ENCODE data around the gene BCL7A. TPM values are rescaled to one million over a fixed set of nuclear protein-coding genes. Genes with fewer than 3 reads are reported as not detected.

BCL7A gene
- total RNA-seq (ENCODE audit: low replicate concordance), result 4.8 and 5.0 TPM in 2 replicates

GRCh38 chr12:122021822-122022392 is at the start of gene BCL7A:
Gene BCL7A, plus strand, starts transcription at chr12:122021884. Its CDS starts 208 bp downstream, at chr12:122022092.

DNA sequence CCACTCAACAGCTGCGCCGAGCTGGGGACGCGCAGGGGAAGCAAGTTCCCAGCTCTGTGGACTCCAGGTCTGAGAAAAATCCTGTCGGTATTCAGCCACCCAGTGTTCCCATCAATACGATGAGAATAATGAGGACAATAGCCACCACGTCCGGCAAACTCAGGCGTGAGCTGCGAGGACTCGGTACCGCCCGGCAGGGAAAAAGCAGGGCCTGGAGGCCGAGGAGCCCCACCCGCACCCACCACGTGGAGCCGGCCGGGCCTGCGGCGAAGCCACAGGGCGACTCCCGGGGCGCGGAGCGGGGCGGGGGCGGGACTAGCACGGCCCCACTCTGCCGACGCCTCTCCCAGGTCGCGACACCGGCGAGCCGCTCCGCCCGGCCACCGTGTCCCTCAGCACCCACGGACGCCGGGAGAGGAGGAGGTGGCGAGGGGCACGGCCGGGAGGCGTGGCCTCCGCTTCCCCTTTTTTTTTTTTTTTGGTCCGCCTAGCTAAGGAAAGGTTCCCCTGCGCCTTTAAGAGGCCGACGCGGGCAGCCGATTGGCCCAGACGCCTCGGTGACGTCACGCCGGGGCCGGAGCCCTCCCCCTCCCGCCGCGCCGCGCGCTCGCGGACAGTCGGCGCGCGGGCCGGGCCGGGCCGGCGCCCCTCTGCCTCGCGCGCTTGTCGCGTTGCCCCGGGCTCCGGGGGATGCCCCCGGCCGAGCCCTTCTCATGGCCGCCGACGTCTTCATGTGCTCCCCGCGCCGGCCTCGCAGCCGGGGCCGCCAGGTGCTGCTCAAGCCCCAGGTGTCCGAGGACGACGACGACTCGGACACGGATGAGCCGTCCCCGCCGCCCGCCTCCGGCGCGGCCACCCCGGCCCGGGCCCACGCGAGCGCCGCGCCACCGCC is 56.7 kb downstream of the BCL7A start, which contains the start of gene MLXIP:
MLXIP (plus strand) TSS at position 616 of the 892 bp plus-strand sequence; CDS start at position 714, 98 bp downstream.

Other genes with a start within 250 kb of the BCL7A start
- 0.82 and 2.4 TPM in 2 replicates for gene RHOF, start 228.2 kb upstream of the BCL7A start, total RNA-seq (ENCODE audit: low replicate concordance)
- 1.5 and 1.6 TPM in 2 replicates for gene SETD1B, start 217.9 kb upstream of the BCL7A start, total RNA-seq (ENCODE audit: low replicate concordance)
- gene HPD, start 163.0 kb upstream of the BCL7A start, total RNA-seq (ENCODE audit: low replicate concordance), result 0.15 and 1.1 TPM in 2 replicates
- gene PSMD9, start 133.1 kb upstream of the BCL7A start, total RNA-seq (ENCODE audit: low replicate concordance), result 122 and 150 TPM in 2 replicates
- 1.5 and 2.3 TPM in 2 replicates for gene CFAP251, start 103.3 kb upstream of the BCL7A start, total RNA-seq (ENCODE audit: low replicate concordance)
- gene MLXIP, start 56.9 kb downstream of the BCL7A start, total RNA-seq (ENCODE audit: low replicate concordance), result 7.3 and 14.7 TPM in 2 replicates
- gene IL31, start 152.3 kb downstream of the BCL7A start, total RNA-seq (ENCODE audit: low replicate concordance), result not detected in 2 replicates
- 0.60 and 1.2 TPM in 2 replicates for gene LRRC43, start 161.2 kb downstream of the BCL7A start, total RNA-seq (ENCODE audit: low replicate concordance)
- 0.08 TPM in 1 of 2 replicates, not detected in the other for gene B3GNT4, start 181.8 kb downstream of the BCL7A start, total RNA-seq (ENCODE audit: low replicate concordance)
- gene DIABLO, start 204.2 kb downstream of the BCL7A start, total RNA-seq (ENCODE audit: low replicate concordance), result 46.7 and 77.0 TPM in 2 replicates
- gene VPS33A, start 244.6 kb downstream of the BCL7A start, total RNA-seq (ENCODE audit: low replicate concordance), result 10.9 and 14.3 TPM in 2 replicates